ENCODE measurements around the gene ZNF274.
A peak's percentile ranks its signal among the peaks of the same experiment; 100 is the strongest.

Gene ZNF274

GRCh38 chr19:58261968-58262921 lies 79.4 kb downstream of the ZNF274 start:
- peak; percentile 40; the same call in 1 of the 2 replicates for TF ChIP-seq USF1 (IDR thresholded peaks at IDR 0.05)
- TF ChIP-seq CEBPB (IDR thresholded peaks at IDR 0.05) = no peak
- TF ChIP-seq FOXM1 (IDR thresholded peaks at IDR 0.05; ENCODE audit: borderline replicate concordance, low read depth) = no peak
- TF ChIP-seq EGR1 (IDR thresholded peaks at IDR 0.05) = no peak

GRCh38 chr19:58262922-58263296 lies 80.0 kb downstream of the ZNF274 start:
- TF ChIP-seq YY1 (IDR thresholded peaks at IDR 0.05; ENCODE audit: low read depth) (no peak), TAF1 (IDR thresholded peaks at IDR 0.05; ENCODE audit: low read depth) (no peak), EGR1 (IDR thresholded peaks at IDR 0.05) (no peak), ZBTB7A (IDR thresholded peaks at IDR 0.05; ENCODE audit: low read depth) (no peak), FOXM1 (IDR thresholded peaks at IDR 0.05; ENCODE audit: borderline replicate concordance, low read depth) (no peak), CEBPB (IDR thresholded peaks at IDR 0.05) (no peak), TEAD4 (IDR thresholded peaks at IDR 0.05) (no peak), USF1 (IDR thresholded peaks at IDR 0.05) (no peak), NFIC (IDR thresholded peaks at IDR 0.05) (no peak)

All from Ishikawa (cell line).